HCT116 (cell line): ENCODE measurements around the gene MORC1. TPM values are rescaled to one million over a fixed set of nuclear protein-coding genes. Genes with fewer than 3 reads are reported as not detected.

Experiments
- ATAC-seq: fragments of 200-7000 bp; cut with Tn5 transposase; 2 replicates; pipeline ENCODE4 v1.9.1; 2020; ENCODE audit warnings: mild to moderate bottlenecking, moderate library complexity
- Bru-seq: library from RNA; stranded (reverse); fragments of 400-500 nt; gene quantifications from one replicate; lab custom pipeline; 2021; lab: Mats Ljungman, UMichigan
- BruChase-seq, 2 experiments: library from RNA; stranded (reverse); fragments of 400-500 nt; gene quantifications; one replicate each; lab custom pipeline; 2021; lab: Mats Ljungman, UMichigan
- BruUV-seq: library from RNA; stranded (reverse); fragments of 400-500 nt; replicated peaks from 2 replicates; lab custom pipeline; 2021; lab: Mats Ljungman, UMichigan
- CTCF ChIA-PET: fragments of 300-600 bp; sonication (Branson Sonifier 250); formaldehyde crosslinking; loops from one replicate; lab custom pipeline; 2021; ENCODE audit warnings: antibody characterized with exemption; lab: Charles Lee
- POLR2A ChIA-PET: fragments of 300-600, 350-600 bp; sonication (Branson Sonifier 250); formaldehyde crosslinking; loops from one replicate; lab custom pipeline; 2021; ENCODE audit warnings: antibody characterized with exemption; lab: Charles Lee
- RAD21 ChIA-PET, 2 experiments: fragments of 300-600 bp; sonication (Branson Sonifier 250); formaldehyde crosslinking; loops; one replicate each; lab custom pipeline; 2023; ENCODE audit warnings: low total read pairs in 2 of 2; ENCODE audit not compliant: uncharacterized antibody in 2 of 2, unreplicated experiment in 2 of 2, low non-redundant PET in 1 of 2; lab: Charles Lee
- DNase-seq: peaks from one replicate; pipeline ENCODE4 v3.0.0-alpha.2; 2010; ENCODE audit warnings: low read depth, low spot score
- H2AFZ ChIP-seq: fragments of 200-600 bp; shearing (Covaris generic), sonication (generic); 2 replicates; pipeline ENCODE4 v1.6.1; 2017; ENCODE audit warnings: low read depth, mixed run types, mixed read lengths, antibody characterized with exemption, low read length; ENCODE audit not compliant: poor library complexity, severe bottlenecking
- H3K27ac ChIP-seq: 2 replicates; pipeline ENCODE4 v1.5.1; 2012; ENCODE audit warnings: low read depth, low read length
- H3K27me3 ChIP-seq: fragments of 200-600 bp; sonication (generic); 2 replicates; pipeline ENCODE4 v1.6.1; 2016; ENCODE audit warnings: mixed run types, low read length, mixed read lengths; ENCODE audit not compliant: insufficient read depth
- H3K36me3 ChIP-seq, 2 experiments: fragments of 200-500 bp in 1 of 2; fragments of 200-600 bp in 1 of 2; sonication (Bioruptor generic) in 1 of 2; sonication (generic) in 1 of 2; 2 replicates each; pipeline versions ENCODE4 v1.5.1 to v1.6.1; 2014 to 2016; ENCODE audit warnings: low read length in 2 of 2, inconsistent platforms in 1 of 2, mixed read lengths in 1 of 2, mixed run types in 1 of 2; ENCODE audit not compliant: insufficient read depth in 2 of 2, control insufficient read depth in 1 of 2
- H3K4me1 ChIP-seq, 2 experiments: fragments of 200-600 bp in 1 of 2; sonication (generic) in 1 of 2; 2 replicates each; pipeline versions ENCODE4 v1.5.1 to v1.6.1; 2012 to 2017; ENCODE audit warnings: low read length in 2 of 2, inconsistent platforms in 1 of 2, mild to moderate bottlenecking in 1 of 2, mixed read lengths in 1 of 2, mixed run types in 1 of 2, moderate library complexity in 1 of 2; ENCODE audit not compliant: insufficient read depth in 2 of 2, control insufficient read depth in 1 of 2
- H3K4me2 ChIP-seq: fragments of 200-600 bp; sonication (generic); 2 replicates; pipeline ENCODE4 v1.6.1; 2017; ENCODE audit warnings: mixed run types, low read length, mixed read lengths
- H3K4me3 ChIP-seq, 2 experiments: fragments of 200-600 bp in 1 of 2; sonication (generic) in 1 of 2; replicated peaks in 1 of 2; 2 replicates each; pipeline ENCODE4 v1.5.1; 2011 to 2016; ENCODE audit warnings: low read length in 2 of 2, control low read depth in 1 of 2, low read depth in 1 of 2, mild to moderate bottlenecking in 1 of 2, mixed read lengths in 1 of 2, mixed run types in 1 of 2
- H3K79me2 ChIP-seq: fragments of 200-600 bp; sonication (generic); 2 replicates; pipeline ENCODE4 v1.6.1; 2017; ENCODE audit warnings: mild to moderate bottlenecking, mixed run types, low read length, moderate library complexity, mixed read lengths; ENCODE audit not compliant: insufficient read depth
- H3K9ac ChIP-seq: fragments of 200-600 bp; sonication (generic); 2 replicates; pipeline ENCODE4 v1.6.1; 2016; ENCODE audit warnings: low read length, mixed read lengths
- H3K9me2 ChIP-seq: fragments of 200-600 bp; sonication (generic), shearing (Covaris generic); 2 replicates; pipeline ENCODE4 v1.6.1; 2017; ENCODE audit warnings: mixed run types, mild to moderate bottlenecking, moderate library complexity; ENCODE audit not compliant: insufficient read depth
- H3K9me3 ChIP-seq, 2 experiments: fragments of 200-500 bp in 1 of 2; fragments of 200-600 bp in 1 of 2; sonication (Bioruptor generic) in 1 of 2; sonication (generic) in 1 of 2; 2 replicates each; pipeline ENCODE4 v1.6.1; 2014 to 2017; ENCODE audit warnings: low read length in 2 of 2, mixed read lengths in 2 of 2, inconsistent platforms in 1 of 2, low read depth in 1 of 2, mild to moderate bottlenecking in 1 of 2, mixed run types in 1 of 2, moderate library complexity in 1 of 2; ENCODE audit not compliant: control insufficient read depth in 1 of 2, insufficient read depth in 1 of 2
- H4K20me1 ChIP-seq: fragments of 200-600 bp; sonication (generic), shearing (Covaris generic); 2 replicates; pipeline ENCODE4 v1.6.1; 2017; ENCODE audit warnings: mixed run types, mild to moderate bottlenecking, moderate library complexity; ENCODE audit not compliant: insufficient read depth
- CBX3 ChIP-seq: IDR thresholded peaks from 2 replicates; pipeline ENCODE4 v1.6.1; 2012; ENCODE audit warnings: low read depth
- CEBPB ChIP-seq: IDR thresholded peaks from 2 replicates; pipeline ENCODE4 v1.6.1; 2012; ENCODE audit warnings: low read depth
- EGR1 ChIP-seq: IDR thresholded peaks from 2 replicates; pipeline ENCODE4 v1.6.1; 2012; ENCODE audit warnings: low read depth
- ELF1 ChIP-seq: IDR thresholded peaks from 2 replicates; pipeline ENCODE4 v1.6.1; 2012; ENCODE audit warnings: low read depth, borderline replicate concordance
- EZH2 ChIP-seq: fragments of 200-600 bp; sonication (generic); IDR thresholded peaks from 2 replicates; pipeline ENCODE4 v1.6.1; 2017; ENCODE audit warnings: antibody characterized with exemption, mixed run types
- FOSL1 ChIP-seq: IDR thresholded peaks from 2 replicates; pipeline ENCODE4 v1.6.1; 2012; ENCODE audit warnings: low read depth
- RAD21 ChIP-seq: IDR thresholded peaks from 2 replicates; pipeline ENCODE4 v1.6.1; 2012; ENCODE audit warnings: low read depth, mild to moderate bottlenecking
- REST ChIP-seq: IDR thresholded peaks from 2 replicates; pipeline ENCODE4 v1.6.1; 2012; ENCODE audit warnings: low read depth
- SIN3A ChIP-seq: IDR thresholded peaks from 2 replicates; pipeline ENCODE4 v1.6.1; 2012; ENCODE audit warnings: low read depth
- SP1 ChIP-seq: IDR thresholded peaks from 2 replicates; pipeline ENCODE4 v1.6.1; 2012; ENCODE audit warnings: low read depth
- TCF7L2 ChIP-seq: IDR thresholded peaks from 2 replicates; pipeline ENCODE4 v1.7.0; 2011; ENCODE audit warnings: borderline replicate concordance, inconsistent platforms; ENCODE audit not compliant: insufficient read depth, insufficient read length; ENCODE audit errors: extremely low read depth
- intact Hi-C: fragments of 100-400 bp; cut with micrococcal nuclease; formaldehyde crosslinking; loops from 2 replicates; pipeline ENCODE4 v1.10.0; 2022
- long read RNA-seq: library from polyadenylated mRNA; unstranded; transcript quantifications from one replicate; pipeline ENCODE4 v2.0.0, GENCODE V29; 2021; ENCODE audit not compliant: unreplicated experiment
- polyA plus RNA-seq: library from polyadenylated mRNA; unstranded; fragments of >200 nt; gene quantifications from 2 replicates; pipeline ENCODE4 v1.2.1, GENCODE V29; 2012; ENCODE audit warnings: missing spikeins
- total RNA-seq: library from RNA; stranded (reverse); gene quantifications from one replicate; pipeline ENCODE4 v1.2.1, GENCODE V29; 2021; ENCODE audit not compliant: unreplicated experiment
- TF ChIP-seq, protein P1 (sequence below): IDR thresholded peaks from 2 replicates; pipeline ENCODE4 v1.6.1; 2012
- TF ChIP-seq, protein P2 (sequence below), 3 experiments: fragments of 200-600 bp in 1 of 3; sonication (generic) in 1 of 3; IDR thresholded peaks in 2 of 3; conservative IDR thresholded peaks in 1 of 3; 2 replicates each; pipeline ENCODE4 v1.5.1; 2012 to 2017; ENCODE audit warnings: low read depth in 2 of 3, low read length in 2 of 3, antibody characterized with exemption in 1 of 3, borderline replicate concordance in 1 of 3, control low read depth in 1 of 3, mild to moderate bottlenecking in 1 of 3, mixed read lengths in 1 of 3, mixed run types in 1 of 3, moderate library complexity in 1 of 3; ENCODE audit not compliant: insufficient read depth in 1 of 3

The MORC1 gene
- total RNA-seq (not detected), Bru-seq, nascent RNA (percentile 0 among the genes with signal in this experiment), BruChase-seq, experiment 1, labeled RNA remaining after a 6-hour chase (not detected), BruChase-seq, experiment 2, labeled RNA remaining after a 2-hour chase (not detected)
- not detected in 2 replicates for polyA plus RNA-seq
- long read RNA-seq = 0 reads

DNA sequence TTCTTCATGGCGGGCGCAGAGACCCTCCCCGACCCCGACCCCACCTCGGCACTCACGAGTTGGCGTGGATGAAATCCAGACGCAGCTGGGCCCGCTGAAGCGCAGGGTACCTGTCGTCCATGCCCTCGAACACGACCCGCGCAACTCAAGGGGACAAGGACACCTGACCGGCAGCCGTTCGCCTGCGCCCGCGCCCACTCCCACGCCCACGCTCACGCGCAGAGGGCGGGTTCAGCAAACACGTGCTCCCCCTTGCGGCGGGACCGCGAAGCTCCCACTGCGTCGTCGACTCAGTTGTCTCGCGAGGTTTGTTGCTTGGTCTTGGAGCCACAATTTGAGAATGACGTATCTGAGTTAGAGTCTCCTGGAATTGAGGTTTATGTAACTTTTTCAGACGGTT lies at the start of gene MORC1:
MORC1 (minus strand) TSS at position 196 of the 400 bp plus-strand sequence; CDS start at position 121, 75 bp downstream.
- BruUV-seq = no TSS peak
- RAD21 ChIA-PET = interaction anchor here in 1 of 2 experiments (0.7 kb wide), 1 partner anchor 140 kb away, joined by 3 read pairs; no protein-coding TSS in a partner anchor
- intact Hi-C loops = no loop called here
- no peaks in the 10 kb centered on the region for H3K9me3 ChIP-seq
- ATAC-seq = no peak
- POLR2A ChIA-PET = no interaction called here
- no peak within 1 kb of the TSS for H3K27ac ChIP-seq
- H4K20me1 ChIP-seq = no peaks in the 10 kb centered on the region
- no peak for TF ChIP-seq CEBPB
- H3K27me3 ChIP-seq = no peaks in the 10 kb centered on the region
- H3K4me2 ChIP-seq = no peak within 1 kb of the TSS
- H3K4me1 ChIP-seq = no peaks in the 10 kb centered on the region
- H3K79me2 ChIP-seq = no peaks in the 10 kb centered on the region
- no peak within 1 kb of the TSS for H3K4me3 ChIP-seq
- no peak within 1 kb of the TSS for H3K9ac ChIP-seq
- CTCF ChIA-PET = no interaction called here
- H3K36me3 ChIP-seq = no peaks in the 10 kb centered on the region
- H3K9me2 ChIP-seq = no peaks in the 10 kb centered on the region
- DNase-seq = no peak
- H2AFZ ChIP-seq = no peak within 1 kb of the TSS

DNA sequence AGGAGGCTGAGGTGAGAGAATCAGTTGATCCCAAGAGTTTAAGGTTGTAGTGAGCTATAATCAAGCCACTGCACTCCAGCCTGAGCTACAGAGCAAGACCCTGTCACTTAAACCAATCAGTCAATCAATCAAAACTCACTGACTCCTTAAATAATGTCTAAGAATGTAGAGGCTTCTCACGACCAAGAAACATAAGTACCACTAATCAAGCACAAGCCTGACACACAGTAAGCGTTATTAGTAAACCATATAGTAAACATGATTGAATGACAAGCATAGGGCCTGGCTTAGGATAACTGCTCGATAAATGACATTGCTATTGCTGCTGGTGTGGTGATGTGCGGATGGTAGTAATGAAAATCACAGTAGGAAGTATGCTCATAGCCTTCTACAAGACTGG lies 48.0 kb upstream of the MORC1 start:
- H3K27me3 ChIP-seq = no peaks in the 10 kb centered on the region
- intact Hi-C loops = no loop called here
- POLR2A ChIA-PET = no interaction called here
- H3K9ac ChIP-seq = no peak overlapping the region
- ATAC-seq = no peak
- no peaks in the 10 kb centered on the region for H4K20me1 ChIP-seq
- no peaks in the 10 kb centered on the region for H3K79me2 ChIP-seq
- H3K9me3 ChIP-seq = no peaks in the 10 kb centered on the region
- CTCF ChIA-PET = no interaction called here
- no peak overlapping the region for H2AFZ ChIP-seq
- H3K27ac ChIP-seq = no peak overlapping the region
- H3K4me2 ChIP-seq = no peak overlapping the region
- TF ChIP-seq, protein P1, sequence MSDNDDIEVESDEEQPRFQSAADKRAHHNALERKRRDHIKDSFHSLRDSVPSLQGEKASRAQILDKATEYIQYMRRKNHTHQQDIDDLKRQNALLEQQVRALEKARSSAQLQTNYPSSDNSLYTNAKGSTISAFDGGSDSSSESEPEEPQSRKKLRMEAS = no peak
- no peak for TF ChIP-seq SIN3A
- no peak for TF ChIP-seq EZH2
- no peak for TF ChIP-seq CBX3
- TF ChIP-seq, protein P2, sequence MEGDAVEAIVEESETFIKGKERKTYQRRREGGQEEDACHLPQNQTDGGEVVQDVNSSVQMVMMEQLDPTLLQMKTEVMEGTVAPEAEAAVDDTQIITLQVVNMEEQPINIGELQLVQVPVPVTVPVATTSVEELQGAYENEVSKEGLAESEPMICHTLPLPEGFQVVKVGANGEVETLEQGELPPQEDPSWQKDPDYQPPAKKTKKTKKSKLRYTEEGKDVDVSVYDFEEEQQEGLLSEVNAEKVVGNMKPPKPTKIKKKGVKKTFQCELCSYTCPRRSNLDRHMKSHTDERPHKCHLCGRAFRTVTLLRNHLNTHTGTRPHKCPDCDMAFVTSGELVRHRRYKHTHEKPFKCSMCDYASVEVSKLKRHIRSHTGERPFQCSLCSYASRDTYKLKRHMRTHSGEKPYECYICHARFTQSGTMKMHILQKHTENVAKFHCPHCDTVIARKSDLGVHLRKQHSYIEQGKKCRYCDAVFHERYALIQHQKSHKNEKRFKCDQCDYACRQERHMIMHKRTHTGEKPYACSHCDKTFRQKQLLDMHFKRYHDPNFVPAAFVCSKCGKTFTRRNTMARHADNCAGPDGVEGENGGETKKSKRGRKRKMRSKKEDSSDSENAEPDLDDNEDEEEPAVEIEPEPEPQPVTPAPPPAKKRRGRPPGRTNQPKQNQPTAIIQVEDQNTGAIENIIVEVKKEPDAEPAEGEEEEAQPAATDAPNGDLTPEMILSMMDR (IDR thresholded peaks at IDR 0.05 in 2 of 3, conservative IDR thresholded peaks at IDR 0.05 in 1 of 3; ENCODE audit: borderline replicate concordance in 1 of 3, insufficient read depth in 1 of 3, low read depth in 2 of 3, low read length in 2 of 3) = no peak
- no peak for TF ChIP-seq RAD21
- TF ChIP-seq REST = no peak
- no peak for TF ChIP-seq ELF1
- TF ChIP-seq SP1 = no peak
- TF ChIP-seq EGR1 = no peak
- TF ChIP-seq CEBPB = no peak
- no peak for TF ChIP-seq TCF7L2
- no peak for TF ChIP-seq FOSL1
- TF ChIP-seq, all 23 proteins: peak for 0
- BruUV-seq = no TSS peak
- DNase-seq = no peak
- H3K4me1 ChIP-seq = no peaks in the 10 kb centered on the region
- H3K36me3 ChIP-seq = no peaks in the 10 kb centered on the region
- RAD21 ChIA-PET = no interaction called here
- H3K4me3 ChIP-seq = no peak overlapping the region
- H3K9me2 ChIP-seq = no peaks in the 10 kb centered on the region
